Colonic mucosa (tissue), 4 donors: Measurements from ENCODE around the gene GFRA1. TPM values are rescaled to one million over a fixed set of nuclear protein-coding genes. Genes with fewer than 3 reads are reported as not detected.

Experiments used
- DNase-seq: peaks from one replicate; pipeline ENCODE4 v3.0.0-alpha.2; 2020
- H3K27ac ChIP-seq: fragments of 200-600 bp; one replicate; pipeline ENCODE4 v1.8.0; 2021
- H3K27me3 ChIP-seq: fragments of 200-600 bp; one replicate; pipeline ENCODE4 v1.8.0; 2021
- H3K36me3 ChIP-seq: fragments of 200-600 bp; one replicate; pipeline ENCODE4 v1.8.0; 2021
- H3K4me1 ChIP-seq: fragments of 200-600 bp; one replicate; pipeline ENCODE4 v1.8.0; 2021; ENCODE audit warnings: mild to moderate bottlenecking
- H3K4me3 ChIP-seq: fragments of 200-600 bp; one replicate; pipeline ENCODE4 v1.8.0; 2021
- H3K9ac ChIP-seq, 2 donors: one replicate each; pipeline ENCODE4 v1.7.0; 2013; ENCODE audit warnings: control low read depth in 2 of 2, low read depth in 2 of 2, low read length in 2 of 2
- H3K9me3 ChIP-seq: fragments of 200-600 bp; one replicate; pipeline ENCODE4 v1.8.0; 2021
- intact Hi-C: fragments of 100-400 bp; cut with DNase I; formaldehyde crosslinking; loops from one replicate; pipeline ENCODE4 v1.14.1; 2022
- total RNA-seq, 2 donors: library from RNA; stranded (reverse); fragmentation: NEBNext Ultra II Directional in 1 of 2; extraction: Animal tissue kit (Norgen Biotek cat#: 25700) in 1 of 2; gene quantifications; one replicate each; pipeline ENCODE4 v1.2.1, GENCODE V29; 2021
- TF ChIP-seq, protein P1 (sequence below): fragments of 200-600 bp; IDR thresholded peaks from one replicate; pipeline ENCODE4 v1.8.0; 2022; ENCODE audit warnings: antibody characterized with exemption, mild to moderate bottlenecking
- donor health status: healthy.
- donor health status: DM: no; HTN: no; CAD: no.
- donor health status: DM: no; HTN: no; CAD: no.

GFRA1 gene
- total RNA-seq, 2 donors from 2014 or later, result 1.0 to 4.9 TPM

DNA sequence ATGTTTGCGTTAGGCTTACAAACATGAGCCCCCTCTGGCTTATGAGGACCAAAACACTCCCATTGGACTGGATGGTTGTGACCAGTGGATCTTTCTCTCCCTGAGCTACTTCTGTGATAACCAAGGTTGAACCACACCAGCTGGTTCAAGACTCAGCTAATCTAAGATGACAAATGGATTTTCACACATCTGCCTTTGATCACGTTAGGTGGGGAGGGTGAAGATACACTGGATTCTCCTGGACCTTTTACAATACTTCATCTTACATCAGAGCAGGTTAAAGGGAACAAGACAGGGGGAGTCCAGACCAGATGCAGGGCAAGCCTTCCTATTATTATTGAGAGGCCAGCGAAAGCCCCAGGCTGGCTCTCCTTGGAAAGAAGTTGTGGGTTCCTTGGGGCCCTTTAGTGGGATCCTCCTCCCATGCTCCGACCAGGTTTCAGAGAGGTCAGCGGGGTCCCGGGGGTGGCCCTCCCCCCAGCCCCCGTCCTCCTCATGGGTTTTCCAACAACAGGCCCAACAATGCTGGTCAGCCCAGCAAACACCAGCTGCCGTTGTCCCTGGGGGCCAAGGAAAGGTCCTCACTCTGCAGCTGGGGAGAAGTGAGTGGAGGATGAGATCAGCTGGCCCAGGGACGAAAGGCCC, 2.8 kb downstream of the GFRA1 start:
- H3K4me3 ChIP-seq, result no peak overlapping the region
- no peaks in the 10 kb centered on the region for H3K36me3 ChIP-seq
- H3K9ac ChIP-seq, result no peak overlapping the region
- TF ChIP-seq, protein P1, sequence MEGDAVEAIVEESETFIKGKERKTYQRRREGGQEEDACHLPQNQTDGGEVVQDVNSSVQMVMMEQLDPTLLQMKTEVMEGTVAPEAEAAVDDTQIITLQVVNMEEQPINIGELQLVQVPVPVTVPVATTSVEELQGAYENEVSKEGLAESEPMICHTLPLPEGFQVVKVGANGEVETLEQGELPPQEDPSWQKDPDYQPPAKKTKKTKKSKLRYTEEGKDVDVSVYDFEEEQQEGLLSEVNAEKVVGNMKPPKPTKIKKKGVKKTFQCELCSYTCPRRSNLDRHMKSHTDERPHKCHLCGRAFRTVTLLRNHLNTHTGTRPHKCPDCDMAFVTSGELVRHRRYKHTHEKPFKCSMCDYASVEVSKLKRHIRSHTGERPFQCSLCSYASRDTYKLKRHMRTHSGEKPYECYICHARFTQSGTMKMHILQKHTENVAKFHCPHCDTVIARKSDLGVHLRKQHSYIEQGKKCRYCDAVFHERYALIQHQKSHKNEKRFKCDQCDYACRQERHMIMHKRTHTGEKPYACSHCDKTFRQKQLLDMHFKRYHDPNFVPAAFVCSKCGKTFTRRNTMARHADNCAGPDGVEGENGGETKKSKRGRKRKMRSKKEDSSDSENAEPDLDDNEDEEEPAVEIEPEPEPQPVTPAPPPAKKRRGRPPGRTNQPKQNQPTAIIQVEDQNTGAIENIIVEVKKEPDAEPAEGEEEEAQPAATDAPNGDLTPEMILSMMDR, result no peak
- DNase-seq, result peak; percentile 28
- H3K27me3 ChIP-seq, result peaks cover 53% of the 10 kb centered on the region
- H3K4me1 ChIP-seq, result no peaks in the 10 kb centered on the region
- H3K9me3 ChIP-seq, result no peaks in the 10 kb centered on the region
- no peak overlapping the region for H3K27ac ChIP-seq
- intact Hi-C loops, result no loop called here

DNA sequence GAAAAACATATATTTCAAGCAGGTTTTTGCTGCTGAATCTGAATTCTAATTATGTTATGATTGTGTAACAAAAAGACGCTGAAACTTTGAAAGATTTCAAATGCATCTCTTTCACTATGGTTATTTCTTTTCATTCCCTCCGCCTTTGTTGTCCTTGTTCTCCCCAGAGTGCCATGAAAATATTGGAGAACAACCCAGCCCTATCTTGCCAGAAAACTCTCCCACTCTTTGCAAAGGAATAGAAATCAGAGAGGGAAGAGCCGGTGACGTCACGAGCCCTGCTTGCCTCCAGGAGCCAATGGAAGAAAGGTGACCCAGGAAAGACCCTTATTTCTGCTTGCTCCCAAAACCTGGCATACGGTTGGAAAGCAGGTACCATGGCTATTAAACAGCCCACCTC, 3.4 kb downstream of the GFRA1 start:
- no peaks in the 10 kb centered on the region for H3K4me1 ChIP-seq
- no peak for DNase-seq
- no peak overlapping the region for H3K27ac ChIP-seq
- no peak overlapping the region for H3K9ac ChIP-seq
- H3K36me3 ChIP-seq, result no peaks in the 10 kb centered on the region
- H3K4me3 ChIP-seq, result no peak overlapping the region
- intact Hi-C loops, result no loop called here
- peaks cover 47% of the 10 kb centered on the region for H3K27me3 ChIP-seq
- TF ChIP-seq, protein P1, result no peak
- no peaks in the 10 kb centered on the region for H3K9me3 ChIP-seq

DNA sequence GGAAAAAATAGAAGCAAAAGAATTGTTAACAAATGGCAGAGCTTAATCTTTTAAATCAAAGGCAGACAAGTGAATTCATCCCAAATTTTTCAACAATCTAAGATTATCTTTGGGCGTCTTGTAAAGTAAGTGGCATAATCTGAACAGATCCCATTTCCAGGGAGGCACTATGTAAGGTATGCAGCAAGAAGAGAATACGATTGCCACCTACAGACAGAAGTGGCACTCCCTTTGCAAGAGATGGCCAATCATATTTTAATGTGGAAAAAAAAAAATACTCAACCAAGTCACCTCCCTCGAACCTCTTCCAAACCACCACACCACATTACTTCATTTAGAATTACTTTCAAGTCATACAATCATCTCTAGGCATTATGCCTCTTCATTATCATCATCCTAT, 4.0 kb downstream of the GFRA1 start:
- Histone ChIP-seq H3K4me1 (no peaks in the 10 kb centered on the region), H3K27me3 (peaks cover 40% of the 10 kb centered on the region), H3K9ac (no peak overlapping the region), H3K36me3 (no peaks in the 10 kb centered on the region), H3K9me3 (no peaks in the 10 kb centered on the region), H3K4me3 (no peak overlapping the region), H3K27ac (no peak overlapping the region)
- TF ChIP-seq, protein P1, result no peak
- intact Hi-C loops, result no loop called here
- no peak for DNase-seq

DNA sequence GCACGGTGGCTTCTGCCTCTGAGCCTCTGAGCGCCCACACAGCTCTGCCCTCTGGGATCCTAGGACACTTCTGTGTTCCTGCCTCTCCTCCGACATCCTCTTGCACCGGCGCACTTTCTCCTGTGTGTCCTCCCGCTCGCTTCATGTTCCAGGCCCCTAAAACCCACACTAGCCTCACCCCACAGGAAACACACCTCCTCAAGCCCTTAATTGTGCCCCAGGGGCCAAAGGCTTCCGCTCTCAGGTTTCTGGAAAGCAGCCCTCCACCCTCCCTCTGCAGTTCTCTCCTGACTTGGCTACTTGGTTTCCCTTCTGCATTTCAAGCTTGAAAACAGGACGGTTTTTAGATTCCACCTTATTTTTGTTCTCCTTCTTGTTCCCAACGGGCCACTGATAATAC, 7.3 kb downstream of the GFRA1 start:
- no peaks in the 10 kb centered on the region for H3K4me1 ChIP-seq
- no peaks in the 10 kb centered on the region for H3K9me3 ChIP-seq
- no peaks in the 10 kb centered on the region for H3K36me3 ChIP-seq
- H3K4me3 ChIP-seq, result no peak overlapping the region
- intact Hi-C loops, result no loop called here
- TF ChIP-seq, protein P1, result no peak
- no peak for DNase-seq
- H3K9ac ChIP-seq, result no peak overlapping the region
- peaks cover 9% of the 10 kb centered on the region for H3K27me3 ChIP-seq
- no peak overlapping the region for H3K27ac ChIP-seq

DNA sequence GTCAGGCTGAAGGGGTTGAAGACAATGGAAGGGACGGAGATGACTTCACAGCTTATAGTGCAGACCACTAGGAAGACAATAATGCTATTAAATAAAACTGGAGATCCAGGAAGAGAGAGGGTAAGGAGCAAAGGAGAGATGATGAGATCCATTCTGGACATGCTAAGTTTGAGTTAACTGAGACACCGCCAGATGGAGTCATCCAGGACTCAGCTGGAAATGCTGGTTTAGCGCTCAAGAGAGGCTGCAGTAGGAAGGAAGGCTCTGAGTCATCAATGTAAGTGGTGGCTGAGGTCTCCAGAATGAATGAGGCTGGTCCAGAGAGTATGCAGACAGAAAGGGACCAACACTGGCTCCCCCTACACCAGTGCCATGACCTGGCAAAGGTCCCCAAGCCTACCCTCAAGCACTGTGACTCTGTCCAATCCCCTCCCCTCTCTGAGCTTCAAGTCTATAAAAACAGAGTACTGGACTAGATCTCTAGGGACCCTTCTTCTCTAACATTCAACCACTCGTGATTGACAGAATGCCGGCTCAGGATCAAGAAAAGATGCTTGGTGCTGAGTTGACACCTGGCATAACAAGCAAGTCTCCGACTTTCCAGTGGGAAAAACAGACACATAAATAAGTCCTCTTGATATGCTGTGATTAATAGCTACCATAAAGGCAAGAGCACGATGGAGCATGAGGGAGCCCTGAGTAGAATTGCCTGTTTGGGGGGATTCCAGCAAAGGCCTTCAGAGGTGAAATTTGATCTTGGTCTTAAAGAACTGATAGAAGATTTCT, 8.9 kb downstream of the GFRA1 start:
- no peaks in the 10 kb centered on the region for H3K27me3 ChIP-seq
- DNase-seq, result no peak
- intact Hi-C loops, result no loop called here
- H3K36me3 ChIP-seq, result no peaks in the 10 kb centered on the region
- H3K9me3 ChIP-seq, result no peaks in the 10 kb centered on the region
- no peak overlapping the region for H3K4me3 ChIP-seq
- H3K9ac ChIP-seq, result no peak overlapping the region
- H3K27ac ChIP-seq, result no peak overlapping the region
- no peaks in the 10 kb centered on the region for H3K4me1 ChIP-seq
- TF ChIP-seq, protein P1, result no peak
